ENCODE measurements around the gene VSX2.

Gene VSX2

DNA sequence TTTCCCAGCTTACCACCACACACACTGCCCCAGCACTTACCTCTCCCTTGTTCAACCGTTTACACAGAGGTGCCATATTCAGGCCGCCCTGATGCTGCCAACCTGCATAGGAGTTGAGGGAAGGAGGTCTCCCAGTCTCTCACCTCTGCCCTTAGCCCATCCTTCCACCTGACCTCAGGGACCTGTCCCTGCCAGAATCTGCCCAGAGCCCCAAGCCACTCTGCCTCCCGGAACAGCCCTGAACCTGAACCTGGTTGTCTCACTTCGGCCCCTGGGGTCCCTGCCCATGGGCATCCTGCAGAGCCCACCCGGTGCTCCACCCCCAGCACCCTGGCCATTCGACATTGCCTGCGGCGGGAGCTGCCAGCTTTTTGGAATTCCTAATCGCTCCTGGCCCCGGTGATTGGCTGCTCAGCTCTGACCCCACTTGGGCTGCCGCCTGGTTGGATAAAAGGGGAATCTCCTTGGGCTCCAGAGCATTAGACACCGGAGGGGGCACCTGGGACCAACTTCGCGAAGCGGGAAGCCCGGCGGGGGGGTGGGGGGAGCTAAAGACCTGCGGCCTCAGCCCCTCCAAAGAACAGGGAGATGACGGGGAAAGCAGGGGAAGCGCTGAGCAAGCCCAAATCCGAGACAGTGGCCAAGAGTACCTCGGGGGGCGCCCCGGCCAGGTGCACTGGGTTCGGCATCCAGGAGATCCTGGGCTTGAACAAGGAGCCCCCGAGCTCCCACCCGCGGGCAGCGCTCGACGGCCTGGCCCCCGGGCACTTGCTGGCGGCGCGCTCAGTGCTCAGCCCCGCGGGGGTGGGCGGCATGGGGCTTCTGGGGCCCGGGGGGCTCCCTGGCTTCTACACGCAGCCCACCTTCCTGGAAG, at the start of gene VSX2:
Gene VSX2, plus strand, starts transcription at position 476 of the 874 bp plus-strand sequence. Its CDS starts 113 bp downstream, at position 589.
- DNase-seq: peak; percentile 20

DNA sequence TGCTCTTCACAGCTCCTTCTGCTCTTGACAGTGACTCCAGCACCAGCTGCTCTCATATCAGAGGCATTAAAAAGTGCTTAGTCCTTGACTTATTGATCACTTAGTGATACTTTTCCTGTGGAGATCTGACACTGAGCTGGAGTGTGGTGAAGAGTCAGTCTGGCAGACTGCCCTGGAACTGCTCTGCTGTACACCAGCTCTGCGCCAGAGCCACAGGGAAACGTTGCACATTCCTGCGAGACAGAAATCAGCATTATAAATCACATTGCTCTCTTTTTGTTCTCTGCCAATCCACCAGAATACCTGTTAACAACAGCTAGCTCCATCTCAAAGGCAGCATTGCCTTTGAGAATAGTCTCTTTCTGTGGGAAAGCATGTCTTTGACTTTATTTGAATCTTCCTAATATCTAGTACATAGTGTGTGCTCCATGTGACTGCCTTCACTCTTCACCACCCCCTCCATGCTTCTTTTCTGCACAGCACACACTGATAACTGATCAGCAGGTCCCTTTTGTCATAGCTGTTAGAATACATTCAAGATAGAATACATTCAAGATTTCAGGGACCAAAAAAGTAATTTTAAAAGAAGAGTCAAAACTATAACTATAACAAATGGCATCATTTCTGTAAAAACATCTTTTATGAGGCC, 48.2 kb upstream of the VSX2 start:
- DNase-seq: peak; percentile 45

- DNase-seq: no peak
Observed at GRCh38 chr14:74194506-74195274, 44.6 kb upstream of the VSX2 start.

DNA sequence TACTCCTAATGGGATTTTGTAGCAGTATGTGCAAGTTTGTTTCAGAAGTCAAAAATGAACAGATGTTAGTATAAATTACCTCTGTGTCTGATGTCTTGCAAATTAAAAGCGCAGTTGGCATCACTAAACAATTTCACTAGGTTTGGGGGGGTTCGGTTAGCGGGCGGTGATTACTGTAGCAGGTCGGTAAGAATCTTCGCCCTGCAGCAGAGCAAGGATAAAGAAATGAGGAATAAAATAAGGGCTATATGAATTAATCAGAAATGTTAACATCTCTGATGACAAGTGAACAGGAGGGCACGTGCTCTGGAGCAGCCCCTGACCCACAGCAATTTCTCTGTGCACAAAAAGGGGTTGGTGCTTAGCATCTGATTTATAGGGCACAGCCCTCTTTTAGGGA, 43.6 kb upstream of the VSX2 start:
- peak; percentile 43 for DNase-seq

- DNase-seq: no peak
Observed at GRCh38 chr14:74198441-74199234, 40.6 kb upstream of the VSX2 start.

DNA sequence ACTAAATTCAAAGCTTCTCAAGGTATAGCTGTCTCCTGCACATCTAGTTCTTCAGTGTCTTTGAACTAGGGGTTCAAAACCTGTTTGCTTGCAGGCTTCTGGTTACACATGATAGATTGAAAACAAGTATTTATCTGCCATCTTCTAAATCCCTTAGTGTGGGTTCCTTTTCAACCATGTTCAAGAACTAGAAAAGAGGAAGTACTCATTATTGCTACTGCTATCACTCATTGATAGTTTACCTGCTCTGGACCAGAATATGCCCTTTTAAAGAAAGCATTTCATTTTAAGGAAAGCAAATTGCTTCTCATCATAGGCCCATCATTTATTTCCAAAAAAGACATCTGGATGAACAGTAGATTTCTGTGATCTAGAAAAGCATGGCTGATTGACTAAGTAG, 37.1 kb upstream of the VSX2 start:
- DNase-seq: no peak

- no peak for DNase-seq
Observed at GRCh38 chr14:74203639-74204038, 35.6 kb upstream of the VSX2 start.

DNA sequence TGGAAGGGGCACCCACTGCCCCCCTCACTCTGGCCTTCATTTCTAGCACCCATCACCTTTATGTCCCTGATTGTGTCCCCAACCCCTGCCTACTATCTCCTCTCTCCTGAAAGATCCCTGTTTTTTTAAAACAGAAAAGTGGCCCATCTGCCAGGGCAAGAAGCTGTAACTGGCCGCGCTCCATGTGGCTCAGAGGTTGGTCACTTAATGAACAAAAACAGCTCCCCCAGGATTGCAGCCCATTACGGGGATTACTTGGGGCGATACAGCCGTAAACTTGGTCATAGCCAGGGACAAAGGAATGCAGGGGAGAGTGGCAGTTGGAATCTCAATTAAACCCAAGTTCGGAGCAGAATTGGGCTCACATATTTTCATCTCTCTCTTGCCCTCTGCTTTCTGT, 34.8 kb upstream of the VSX2 start:
- no peak for DNase-seq

DNA sequence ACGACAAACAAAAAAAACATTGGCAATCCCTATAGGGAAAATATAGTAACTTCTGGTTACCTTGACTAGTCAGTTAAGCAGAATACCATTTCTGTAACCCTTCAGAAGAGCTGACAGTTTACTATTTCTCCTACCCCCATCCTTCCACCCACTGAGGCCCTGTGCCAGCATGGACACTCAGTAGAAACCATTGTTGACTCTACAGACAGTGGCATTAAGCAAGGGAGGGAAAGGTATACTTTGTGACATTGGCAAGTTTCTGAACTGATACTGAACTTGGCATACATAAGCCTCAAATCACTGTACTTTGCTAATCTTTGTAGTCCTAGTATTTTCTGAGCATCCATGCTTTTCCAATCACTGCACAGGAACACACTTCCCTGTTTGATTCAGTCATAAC, 33.4 kb upstream of the VSX2 start:
- DNase-seq: no peak

GRCh38 chr14:74207943-74208342, 31.3 kb upstream of the VSX2 start:
- DNase-seq: peak; percentile 24

- DNase-seq: no peak
Observed at GRCh38 chr14:74208642-74209041, 30.6 kb upstream of the VSX2 start.

GRCh38 chr14:74211945-74212580, 27.2 kb upstream of the VSX2 start:
- DNase-seq: no peak

- peak; percentile 77 for DNase-seq
Observed at GRCh38 chr14:74213907-74214803, 25.1 kb upstream of the VSX2 start.

DNA sequence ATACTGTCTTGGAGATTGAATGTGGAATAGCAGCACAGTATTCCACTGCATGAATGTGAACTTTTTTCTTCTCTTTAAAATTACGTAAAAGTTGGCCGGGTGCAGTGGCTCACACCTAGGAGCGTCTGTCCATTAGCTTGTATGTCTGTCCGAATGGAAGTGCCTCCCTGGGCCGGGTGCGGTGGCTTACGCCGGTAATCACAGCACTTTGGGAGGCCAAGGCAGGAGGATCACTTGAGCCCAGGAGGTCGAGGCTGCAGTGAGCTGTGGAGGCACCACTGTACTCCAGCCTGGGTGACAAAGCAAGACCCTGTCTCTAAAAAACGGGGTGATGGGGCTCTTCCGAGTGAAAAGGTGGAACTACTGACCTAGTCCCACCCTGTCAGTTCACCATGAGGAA, 22.6 kb upstream of the VSX2 start:
- DNase-seq: no peak

DNA sequence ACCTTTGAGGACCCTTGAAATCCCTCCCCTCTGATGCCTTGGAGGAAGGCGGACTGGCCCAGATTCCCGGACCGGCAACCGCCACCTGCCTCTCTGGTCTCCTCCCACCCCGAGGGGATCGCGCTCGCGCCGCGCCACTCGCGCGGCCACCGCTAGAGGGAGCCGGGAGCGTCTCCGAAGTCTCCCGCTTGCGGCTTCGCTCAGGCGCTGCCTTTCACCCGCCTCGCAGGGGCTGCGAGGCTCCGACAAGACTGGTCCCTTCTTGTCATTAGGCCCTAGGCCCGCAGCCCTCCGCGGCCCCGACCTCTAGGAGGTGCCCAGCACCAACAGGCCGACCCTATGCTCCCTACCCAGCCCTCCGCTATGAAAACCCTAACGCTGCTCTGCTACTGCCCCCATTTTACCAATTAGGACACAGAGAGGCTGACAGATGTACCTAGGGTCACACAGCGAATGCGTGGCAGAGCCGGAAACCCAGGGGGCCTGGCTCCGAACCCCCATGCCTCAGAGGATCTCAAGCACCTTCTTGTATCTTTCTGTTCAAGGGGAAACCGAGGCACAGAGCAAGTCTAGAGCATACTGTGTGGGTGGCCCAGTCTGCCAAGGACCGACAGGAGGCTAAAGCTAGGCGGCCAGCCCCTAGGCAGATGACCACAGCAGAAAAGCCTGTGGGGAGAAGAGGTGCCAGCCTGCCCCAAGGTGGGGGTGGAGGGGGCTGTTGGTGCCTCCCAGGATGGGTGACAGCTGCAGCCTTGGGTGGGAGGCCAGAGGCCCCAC, 21.4 kb upstream of the VSX2 start:
- peak; percentile 81 for DNase-seq

DNA sequence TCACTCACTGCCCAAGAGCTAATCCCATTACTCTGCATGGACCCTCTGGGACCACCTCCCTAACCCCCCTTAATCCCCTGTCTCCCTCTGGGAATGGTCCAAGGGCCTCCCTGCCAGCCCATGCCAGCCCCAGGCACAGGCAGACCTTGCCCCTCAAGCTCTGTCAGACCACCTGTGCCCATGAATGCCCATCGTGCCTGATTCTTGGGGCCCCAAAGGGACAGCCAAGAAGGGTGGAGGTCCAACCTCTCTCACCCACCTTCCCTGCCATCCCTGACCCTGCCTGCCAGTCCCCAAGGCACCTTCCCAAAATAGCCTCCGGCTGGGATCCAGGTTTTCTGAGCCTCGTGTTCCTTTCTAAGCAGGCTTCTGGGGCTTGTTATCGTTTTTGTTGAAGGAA, 20.8 kb upstream of the VSX2 start:
- peak; percentile 40 for DNase-seq

- no peak for DNase-seq
Observed at GRCh38 chr14:74219277-74220205, 19.7 kb upstream of the VSX2 start.

DNA sequence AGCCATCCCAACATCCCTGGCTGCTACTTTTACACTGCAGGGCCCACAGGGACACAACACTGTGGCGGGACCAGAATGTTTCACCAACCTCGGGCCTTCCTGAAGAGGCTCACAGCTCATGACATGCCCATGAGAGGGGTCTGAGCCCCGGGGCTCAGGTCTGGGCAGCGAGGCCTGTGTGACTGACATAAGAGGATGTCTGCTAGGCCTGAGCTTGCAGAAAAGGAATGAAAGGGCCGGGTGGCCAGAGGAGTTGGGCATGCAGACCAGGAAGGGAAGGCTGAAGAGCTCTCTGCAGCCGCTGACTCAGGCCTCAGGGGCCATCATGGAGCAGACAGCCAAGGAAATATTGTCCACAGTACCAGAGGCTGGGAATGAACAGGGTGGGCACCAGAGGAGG, 18.3 kb upstream of the VSX2 start:
- no peak for DNase-seq

- DNase-seq: peak; percentile 61
Observed at GRCh38 chr14:74221741-74222140, 17.5 kb upstream of the VSX2 start.
